ENCODE results near the gene CDC73. TPM values are rescaled to one million over a fixed set of nuclear protein-coding genes. Genes with fewer than 3 reads are reported as not detected.

CDC73 gene
- total and polyA plus RNA-seq, 9 of the 15 experiments (the other 6 are each of a cell fraction or from before 2014, with no cell fraction given): 19.0 to 61.7 (median 30.1) TPM

DNA sequence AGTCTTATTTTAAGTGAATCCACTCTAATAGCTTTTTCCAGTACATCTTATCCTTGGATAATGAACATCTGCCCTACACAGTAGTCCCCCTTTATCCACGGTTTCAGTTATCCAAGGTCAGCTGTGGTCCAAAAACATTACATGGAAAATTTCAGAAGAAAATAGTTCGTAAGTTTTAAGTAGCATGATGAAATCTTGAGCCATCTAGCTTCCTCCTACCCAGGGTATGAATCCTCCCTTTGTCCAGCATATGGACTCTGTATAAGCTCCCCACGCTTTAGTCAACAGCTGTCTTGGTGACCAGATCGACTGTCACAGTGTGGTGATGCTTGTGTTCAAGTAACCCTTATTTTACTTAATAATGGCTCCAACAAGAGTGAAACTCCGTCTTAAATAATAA is 19.2 kb upstream of the CDC73 start (continued):
- TF ChIP-seq, protein P1, sequence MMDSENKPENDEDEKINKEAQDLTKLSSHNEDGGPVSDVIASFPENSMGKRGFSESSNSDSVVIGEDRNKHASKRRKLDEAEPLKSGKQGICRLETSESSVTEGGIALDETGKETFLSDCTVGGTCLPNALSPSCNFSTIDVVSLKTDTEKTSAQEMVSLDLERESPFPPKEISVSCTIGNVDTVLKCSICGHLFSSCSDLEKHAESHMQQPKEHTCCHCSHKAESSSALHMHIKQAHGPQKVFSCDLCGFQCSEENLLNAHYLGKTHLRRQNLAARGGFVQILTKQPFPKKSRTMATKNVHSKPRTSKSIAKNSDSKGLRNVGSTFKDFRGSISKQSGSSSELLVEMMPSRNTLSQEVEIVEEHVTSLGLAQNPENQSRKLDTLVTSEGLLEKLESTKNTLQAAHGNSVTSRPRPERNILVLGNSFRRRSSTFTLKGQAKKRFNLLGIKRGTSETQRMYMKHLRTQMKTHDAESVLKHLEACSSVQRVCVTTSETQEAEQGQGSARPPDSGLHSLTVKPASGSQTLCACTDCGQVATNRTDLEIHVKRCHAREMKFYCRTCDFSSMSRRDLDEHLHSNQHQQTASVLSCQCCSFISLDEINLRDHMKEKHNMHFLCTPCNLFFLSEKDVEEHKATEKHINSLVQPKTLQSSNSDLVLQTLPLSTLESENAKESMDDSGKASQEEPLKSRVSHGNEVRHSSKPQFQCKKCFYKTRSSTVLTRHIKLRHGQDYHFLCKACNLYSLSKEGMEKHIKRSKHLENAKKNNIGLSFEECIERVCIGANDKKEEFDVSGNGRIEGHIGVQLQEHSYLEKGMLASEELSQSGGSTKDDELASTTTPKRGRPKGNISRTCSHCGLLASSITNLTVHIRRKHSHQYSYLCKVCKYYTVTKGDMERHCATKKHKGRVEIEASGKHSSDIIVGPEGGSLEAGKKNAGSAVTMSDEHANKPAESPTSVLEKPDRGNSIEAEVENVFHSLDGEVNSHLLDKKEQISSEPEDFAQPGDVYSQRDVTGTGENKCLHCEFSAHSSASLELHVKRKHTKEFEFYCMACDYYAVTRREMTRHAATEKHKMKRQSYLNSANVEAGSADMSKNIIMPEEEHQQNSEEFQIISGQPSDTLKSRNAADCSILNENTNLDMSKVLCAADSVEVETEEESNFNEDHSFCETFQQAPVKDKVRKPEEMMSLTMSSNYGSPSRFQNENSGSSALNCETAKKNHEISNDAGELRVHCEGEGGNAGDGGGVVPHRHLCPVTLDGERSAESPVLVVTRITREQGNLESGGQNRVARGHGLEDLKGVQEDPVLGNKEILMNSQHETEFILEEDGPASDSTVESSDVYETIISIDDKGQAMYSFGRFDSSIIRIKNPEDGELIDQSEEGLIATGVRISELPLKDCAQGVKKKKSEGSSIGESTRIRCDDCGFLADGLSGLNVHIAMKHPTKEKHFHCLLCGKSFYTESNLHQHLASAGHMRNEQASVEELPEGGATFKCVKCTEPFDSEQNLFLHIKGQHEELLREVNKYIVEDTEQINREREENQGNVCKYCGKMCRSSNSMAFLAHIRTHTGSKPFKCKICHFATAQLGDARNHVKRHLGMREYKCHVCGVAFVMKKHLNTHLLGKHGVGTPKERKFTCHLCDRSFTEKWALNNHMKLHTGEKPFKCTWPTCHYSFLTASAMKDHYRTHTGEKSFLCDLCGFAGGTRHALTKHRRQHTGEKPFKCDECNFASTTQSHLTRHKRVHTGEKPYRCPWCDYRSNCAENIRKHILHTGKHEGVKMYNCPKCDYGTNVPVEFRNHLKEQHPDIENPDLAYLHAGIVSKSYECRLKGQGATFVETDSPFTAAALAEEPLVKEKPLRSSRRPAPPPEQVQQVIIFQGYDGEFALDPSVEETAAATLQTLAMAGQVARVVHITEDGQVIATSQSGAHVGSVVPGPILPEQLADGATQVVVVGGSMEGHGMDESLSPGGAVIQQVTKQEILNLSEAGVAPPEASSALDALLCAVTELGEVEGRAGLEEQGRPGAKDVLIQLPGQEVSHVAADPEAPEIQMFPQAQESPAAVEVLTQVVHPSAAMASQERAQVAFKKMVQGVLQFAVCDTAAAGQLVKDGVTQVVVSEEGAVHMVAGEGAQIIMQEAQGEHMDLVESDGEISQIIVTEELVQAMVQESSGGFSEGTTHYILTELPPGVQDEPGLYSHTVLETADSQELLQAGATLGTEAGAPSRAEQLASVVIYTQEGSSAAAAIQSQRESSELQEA (IDR thresholded peaks at IDR 0.05; ENCODE audit: low read depth): no peak
- TF ChIP-seq TRIM24 (IDR thresholded peaks at IDR 0.05) (peak in 1 of 2 experiments; percentile 14; a peak in 1 of 4 replicates), NELFE (IDR thresholded peaks at IDR 0.05; ENCODE audit: insufficient read depth, insufficient read length) (no peak), ZKSCAN3 (CRISPR knock-in tag; IDR thresholded peaks at IDR 0.05) (no peak), KAT2B (IDR thresholded peaks at IDR 0.05; ENCODE audit: low read depth, low read length) (no peak), ZNF76 (CRISPR knock-in tag; IDR thresholded peaks at IDR 0.05; ENCODE audit: borderline replicate concordance) (no peak)
